NCI-H2196 (cell line): Measurements from ENCODE around the gene DRAP1.
"Not testable (repeated sequence)": the region's sequence is repeated elsewhere in the genome, so short reads cannot be mapped to it uniquely, and the experiment has no call there.

Experiments
- DNase-seq: peaks from one replicate; lab custom pipeline; 2025; ENCODE audit not compliant: unreplicated experiment; lab: John Stamatoyannopoulos, UW

Gene DRAP1

DNA sequence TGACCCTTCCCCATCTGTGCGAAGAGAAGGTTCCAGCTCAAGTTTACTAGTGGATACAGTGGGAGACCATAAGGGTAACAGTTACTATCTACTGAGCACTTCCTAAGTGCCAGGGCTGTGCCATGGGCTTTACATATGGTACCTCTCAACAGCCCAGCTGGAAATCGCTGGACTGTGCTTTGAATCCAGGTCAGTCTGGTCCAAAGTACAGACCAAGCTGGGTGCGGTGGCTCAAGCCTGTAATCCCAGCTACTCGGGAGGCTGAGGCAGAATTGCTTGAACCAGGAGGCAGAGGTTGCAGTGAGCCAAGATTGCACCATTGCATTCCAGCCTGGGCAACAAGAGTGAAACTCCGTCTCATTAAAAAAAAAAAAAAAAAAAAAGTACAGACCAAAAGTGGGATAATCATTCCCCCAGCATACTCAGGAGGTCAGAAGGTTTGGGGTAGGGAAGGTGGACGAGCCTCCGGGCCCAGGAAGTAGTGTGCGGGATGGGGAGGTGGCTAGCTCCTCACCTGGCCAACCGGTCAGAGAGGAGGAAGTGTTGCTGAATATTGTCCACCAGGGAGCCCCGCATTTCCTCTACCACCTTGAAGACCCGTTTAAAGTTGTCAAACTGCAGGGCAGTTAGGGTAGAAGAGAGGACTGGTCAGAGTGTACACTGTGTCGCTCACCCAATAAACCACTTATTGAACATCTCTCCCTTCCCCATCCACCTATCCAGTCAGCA, 33.3 kb upstream of the DRAP1 start:
- no peak for DNase-seq

DNA sequence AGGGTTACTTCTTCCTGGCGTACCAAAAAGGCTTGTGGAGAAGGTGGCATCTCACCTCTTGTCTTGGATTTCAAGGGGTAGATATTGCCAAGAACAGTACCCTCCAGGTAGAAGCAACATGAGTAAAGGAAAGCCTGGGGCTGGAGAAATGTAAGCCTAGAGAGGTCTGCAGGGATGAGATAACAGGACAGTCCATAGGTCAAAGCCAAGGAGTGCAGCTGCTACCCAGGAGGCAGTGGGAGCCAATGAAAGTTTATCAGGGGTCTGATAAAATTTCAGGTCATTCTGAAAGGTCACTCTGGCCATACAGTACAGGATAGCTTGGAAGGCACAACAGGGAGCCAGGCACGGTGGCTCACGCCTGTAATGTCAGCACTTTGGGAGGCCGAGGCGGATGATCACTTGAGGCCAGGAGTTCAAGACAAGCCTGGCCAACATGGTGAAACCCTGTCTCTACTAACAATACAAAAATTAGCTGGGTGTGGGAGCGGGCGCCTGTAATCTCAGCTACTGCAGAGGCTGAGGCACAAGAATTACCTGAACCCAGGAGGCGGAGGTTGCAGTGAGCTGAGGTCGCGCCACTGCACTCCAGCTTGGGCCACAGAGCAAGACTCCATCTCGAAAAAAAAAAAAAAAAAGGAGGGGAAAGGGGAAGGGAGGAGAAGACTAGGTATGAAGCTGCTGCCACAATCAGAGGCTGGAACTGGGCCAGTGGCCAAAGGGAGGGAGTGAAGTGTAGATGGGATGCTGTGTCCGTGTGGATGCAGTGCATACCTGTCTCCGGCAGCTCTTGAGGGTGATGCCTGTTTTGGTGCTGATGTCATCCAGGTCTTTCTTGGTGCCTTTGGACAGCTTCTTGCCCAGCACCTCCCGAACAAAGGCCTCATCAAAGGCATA, 32.2 kb upstream of the DRAP1 start:
- no peak for DNase-seq

DNA sequence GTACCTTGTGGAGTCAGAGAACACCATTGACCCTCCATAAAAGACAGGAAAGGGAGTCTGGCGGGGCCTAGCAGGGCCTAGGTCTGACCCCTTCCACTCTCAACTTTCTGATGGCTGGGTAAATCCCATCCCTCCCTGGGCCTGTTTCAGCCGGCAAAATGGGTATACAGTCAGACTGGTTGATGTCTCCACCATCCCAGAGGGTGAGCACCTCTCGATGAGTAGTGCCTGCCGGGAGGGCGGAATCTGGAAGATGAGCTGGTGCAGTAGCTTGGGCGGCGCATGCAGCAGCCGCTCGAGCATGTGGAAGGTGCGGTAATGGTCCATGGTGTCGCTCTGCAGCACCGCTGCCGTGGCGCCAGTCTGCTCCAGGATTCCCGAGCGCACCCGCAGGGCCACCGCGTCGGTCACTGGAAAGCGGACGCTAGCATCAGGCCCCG, 31.5 kb upstream of the DRAP1 start:
- no peak for DNase-seq

DNA sequence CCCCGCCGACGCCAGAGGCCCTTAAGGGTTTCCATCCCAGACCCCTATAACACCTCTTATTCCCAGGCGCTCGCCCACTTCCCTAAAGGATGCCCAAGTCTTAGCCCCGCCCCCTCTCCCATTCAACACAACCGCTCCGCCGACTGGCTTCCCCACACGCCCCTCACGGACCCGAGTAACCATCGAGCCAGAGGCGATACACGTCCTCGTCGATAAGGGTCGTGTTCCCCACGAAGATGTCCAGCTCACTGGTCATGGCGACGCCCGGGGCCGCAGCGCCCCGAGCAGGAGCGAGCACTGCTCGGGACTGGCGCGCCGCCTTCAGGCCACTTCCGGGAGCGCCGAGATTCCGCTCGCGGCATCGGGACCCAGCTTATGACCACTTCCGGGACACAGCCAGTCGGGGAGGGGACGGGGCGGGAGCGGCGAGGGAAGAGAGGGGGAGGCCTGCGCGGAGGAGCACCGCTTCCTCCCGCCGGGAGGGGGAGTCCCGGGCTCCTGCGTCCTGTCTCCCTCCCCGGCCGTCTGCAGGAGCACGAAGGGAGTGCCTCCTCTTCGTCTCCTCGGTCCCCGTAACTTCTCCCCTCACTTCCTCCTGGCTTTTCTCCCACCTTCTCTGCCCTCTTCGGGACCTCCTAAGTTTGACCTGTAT, 30.9 kb upstream of the DRAP1 start, which contains the start of gene FIBP:
FIBP (minus strand) TSS at position 309 of the 652 bp plus-strand sequence; CDS start at position 256, 53 bp downstream.
- DNase-seq: peak; percentile 97

DNA sequence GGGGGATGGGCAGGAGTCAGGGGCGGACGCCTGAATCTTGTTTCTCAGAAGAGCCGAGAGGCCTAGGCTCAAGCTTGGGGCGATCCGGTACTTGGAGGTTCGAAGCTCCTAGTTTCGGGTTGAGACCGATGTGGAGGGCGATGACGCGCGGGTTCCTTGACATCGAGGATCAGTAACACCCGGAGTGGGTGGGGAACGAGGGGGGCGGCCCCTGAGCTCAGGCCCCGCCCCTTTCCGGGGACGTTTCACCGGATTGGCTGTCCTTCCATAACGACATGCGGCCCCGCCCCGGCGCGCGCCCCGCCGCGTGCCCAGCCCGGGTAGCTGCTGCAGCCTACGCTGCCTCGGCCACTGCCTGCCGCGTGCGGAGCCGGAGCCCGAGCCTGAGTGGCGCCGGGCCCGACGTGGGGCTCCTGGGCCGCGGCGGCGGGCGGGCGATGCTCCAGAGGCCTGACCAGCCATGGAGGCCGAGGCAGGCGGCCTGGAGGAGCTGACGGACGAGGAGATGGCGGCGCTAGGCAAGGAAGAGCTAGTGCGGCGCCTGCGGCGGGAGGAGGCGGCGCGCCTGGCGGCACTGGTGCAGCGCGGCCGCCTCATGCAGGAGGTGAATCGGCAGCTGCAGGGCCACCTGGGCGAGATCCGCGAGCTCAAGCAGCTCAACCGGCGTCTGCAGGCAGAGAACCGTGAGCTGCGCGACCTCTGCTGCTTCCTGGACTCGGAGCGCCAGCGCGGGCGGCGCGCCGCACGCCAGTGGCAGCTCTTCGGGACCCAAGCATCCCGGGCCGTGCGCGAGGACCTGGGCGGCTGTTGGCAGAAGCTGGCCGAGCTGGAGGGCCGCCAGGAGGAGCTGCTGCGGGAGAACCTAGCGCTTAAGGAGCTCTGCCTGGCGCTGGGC, 28.7 kb upstream of the DRAP1 start, which contains the start of gene CCDC85B:
CCDC85B (plus strand) TSS at position 350 of the 895 bp plus-strand sequence; CDS start at position 461, 111 bp downstream.
- DNase-seq: peak; percentile 96

DNA sequence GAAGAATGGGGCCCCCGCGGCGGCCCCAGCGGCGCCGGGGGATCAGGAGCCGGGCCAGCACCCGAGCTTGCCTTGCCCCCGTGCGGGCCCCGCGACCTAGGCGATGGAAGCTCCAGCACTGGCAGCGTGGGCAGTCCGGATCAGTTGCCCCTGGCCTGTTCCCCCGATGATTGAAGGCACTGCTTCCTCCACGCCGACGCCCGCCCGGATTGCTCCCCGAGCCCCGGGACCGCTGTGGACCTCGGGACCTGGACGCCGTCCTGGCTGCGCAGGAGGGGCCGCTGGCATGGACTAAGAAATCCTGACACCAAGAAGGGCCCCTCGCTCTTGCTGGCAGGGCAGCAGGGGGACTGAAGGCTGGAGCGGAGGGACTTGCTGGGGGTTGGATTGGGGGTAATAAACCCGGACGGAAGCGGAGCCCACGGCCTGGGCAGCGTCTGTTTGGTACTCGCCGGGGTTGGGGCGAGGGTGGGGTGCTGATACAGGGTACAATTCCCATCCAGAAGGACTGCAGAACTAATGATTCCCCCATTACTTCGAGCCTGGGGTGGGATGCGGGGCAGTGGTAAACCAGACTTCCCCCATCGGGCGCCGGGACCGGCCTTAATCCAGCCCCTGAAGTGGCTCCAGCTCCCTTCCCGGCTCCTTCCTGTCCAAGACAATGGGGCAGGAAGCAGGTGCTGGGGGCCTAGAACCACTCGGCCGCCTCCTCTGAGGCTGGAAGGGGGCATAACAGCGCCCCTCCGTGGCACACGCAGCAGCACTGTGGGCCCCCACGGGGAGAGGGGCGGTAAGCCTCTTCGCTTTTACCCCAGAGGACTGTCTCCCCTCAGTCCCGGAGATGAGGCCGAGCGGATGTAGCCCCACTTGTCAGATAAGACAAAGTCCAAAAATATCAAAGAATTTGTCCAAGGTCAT, 27.7 kb upstream of the DRAP1 start:
- DNase-seq: no peak

DNA sequence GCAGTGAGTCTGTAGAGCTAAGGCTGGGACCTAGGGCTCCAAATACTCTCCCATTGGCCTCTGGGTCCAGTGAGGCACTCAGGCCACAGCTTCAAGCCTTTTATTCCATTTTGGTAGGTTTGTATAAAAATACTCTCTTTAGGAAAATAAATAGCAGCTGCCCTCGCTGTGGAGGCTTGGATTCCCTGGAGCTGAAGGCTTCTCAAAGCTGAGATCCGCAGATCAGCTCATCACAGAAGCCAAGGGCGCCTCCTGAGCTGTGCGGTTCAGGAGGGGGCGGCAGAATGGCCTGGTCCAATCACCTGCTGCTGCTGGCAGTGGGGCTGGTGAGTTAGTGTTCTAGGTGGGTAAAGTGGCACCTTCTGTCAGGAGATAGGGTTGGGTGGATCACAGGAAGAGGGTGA, 27.1 kb upstream of the DRAP1 start:
- not testable (repeated sequence) for DNase-seq

DNA sequence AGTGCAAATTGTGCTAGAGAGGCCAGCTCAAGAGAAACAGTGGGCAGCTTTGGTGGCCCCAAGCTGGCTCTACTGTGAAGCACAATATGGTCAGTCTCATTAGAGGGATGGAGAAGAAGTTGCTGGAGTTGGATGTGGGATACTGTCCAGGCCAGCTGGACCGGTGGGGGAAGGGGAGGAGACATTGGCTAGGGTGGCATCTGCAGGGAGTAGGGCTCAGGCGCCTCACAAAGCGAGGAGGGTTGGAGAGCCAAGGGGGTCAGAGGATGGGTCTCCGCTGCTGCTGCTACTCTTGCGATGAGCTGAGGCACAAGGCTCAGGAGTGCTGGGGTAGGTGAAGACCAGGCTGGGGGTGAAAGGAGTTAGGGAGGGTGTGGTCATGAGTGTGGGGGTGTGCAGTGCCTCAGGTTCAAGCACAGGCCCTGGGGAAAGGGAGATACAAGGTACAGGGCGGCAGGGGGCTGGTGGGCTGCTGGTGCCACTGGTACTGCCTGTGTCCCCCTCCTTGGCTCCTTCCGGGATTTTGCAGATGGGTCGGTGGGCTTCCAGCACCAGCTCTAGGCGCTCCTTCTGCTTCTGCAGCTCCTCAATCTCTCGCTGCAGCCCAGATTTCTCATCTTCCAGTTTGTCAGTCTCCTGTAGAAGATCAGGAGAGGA, 26.4 kb upstream of the DRAP1 start:
- DNase-seq: no peak

DNA sequence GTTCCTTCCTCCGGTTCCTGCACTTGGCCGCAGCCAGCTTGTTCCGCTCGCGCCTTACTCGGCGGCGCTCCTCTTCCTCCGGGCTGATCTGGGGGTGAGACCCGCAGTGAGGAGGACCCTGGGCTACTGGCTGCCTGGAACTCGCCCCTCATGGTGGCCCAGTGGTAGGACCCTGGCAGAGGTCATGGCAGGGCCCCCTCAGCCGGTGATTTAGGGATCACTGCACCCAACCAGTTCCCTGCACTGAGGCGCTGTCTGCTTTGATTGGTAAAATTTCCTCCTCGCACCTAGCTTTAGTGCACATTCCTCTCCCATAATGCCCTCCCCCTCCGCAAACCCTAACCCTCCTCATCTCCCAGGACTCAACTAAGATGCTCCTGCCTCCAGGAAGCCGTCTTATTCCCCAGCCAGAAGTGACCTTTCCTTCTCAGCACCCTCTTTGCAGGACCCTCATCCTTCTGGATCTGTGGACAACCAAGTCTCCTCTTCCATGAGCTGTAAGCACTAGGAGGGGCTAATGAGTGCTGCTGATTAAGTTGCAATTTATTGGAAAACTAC, 25.1 kb upstream of the DRAP1 start:
- no peak for DNase-seq

DNA sequence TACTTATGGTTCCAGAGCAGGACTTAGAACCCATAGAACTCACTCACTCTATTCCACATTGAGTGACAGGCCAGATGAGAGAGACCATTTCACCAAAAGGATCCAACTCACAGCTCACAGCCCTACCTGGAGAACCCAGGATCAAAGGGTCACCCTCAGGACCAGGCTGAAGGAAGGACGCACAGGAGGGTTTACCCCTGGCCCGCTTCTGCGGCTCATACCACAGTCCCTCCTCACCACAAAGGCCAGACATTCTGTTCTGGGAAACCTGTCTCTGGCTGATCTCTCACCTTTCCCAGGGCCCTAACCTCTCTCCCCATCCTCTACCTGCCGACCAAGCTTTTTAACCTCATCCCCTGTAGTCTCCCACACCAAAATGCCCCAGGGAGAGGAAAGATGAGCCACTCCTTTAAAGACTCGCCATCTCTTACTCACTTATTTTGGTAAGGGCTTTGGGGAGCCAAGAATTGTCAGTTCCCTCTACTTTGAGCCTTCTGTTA, 23.7 kb upstream of the DRAP1 start:
- DNase-seq: no peak

DNA sequence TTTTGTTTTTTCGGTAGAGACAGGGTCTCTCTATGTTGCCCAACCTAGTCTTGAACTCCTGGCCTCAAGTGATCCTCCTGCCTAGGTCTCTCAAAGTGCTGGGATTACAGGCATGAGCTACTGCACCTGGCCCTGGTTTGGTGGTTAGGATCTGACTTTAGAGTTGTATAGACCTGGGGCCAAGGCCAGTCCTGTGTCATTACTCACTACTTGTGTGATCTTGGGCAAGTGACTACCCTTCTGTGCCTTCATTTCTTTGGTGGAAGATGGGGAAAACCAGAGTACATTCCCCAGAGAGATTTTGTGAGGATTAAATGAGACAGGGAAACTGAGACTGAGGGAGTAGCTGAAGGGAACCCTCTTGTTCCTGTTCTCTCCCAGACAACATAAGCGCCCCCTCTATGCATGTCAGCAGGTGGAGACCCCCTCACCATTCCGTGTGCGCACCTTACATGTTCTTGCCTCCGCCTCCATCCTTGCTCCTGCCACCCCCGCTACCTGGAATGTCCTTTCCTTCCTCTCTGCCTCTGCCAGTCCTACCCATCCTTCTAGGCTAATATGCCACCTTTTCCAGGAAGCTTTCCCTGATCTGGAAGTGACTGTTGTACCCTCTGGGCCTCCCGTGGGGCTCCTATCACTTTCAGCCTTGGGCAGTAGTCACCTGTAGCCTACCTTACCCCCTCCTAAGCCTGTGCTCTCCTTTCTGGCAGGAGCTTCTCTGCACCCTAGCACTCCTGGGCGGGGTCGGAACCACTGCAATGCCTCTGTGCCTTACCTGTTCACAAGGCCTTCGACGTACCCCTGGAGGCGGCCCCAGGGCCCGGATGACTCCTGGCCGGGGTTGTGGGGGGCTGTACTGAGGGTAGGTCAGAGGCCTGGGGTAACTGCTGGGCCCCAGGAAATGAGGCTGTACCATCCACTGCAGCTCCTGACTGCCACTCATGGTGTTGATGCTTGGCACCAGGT, 22.9 kb upstream of the DRAP1 start:
- no peak for DNase-seq

DNA sequence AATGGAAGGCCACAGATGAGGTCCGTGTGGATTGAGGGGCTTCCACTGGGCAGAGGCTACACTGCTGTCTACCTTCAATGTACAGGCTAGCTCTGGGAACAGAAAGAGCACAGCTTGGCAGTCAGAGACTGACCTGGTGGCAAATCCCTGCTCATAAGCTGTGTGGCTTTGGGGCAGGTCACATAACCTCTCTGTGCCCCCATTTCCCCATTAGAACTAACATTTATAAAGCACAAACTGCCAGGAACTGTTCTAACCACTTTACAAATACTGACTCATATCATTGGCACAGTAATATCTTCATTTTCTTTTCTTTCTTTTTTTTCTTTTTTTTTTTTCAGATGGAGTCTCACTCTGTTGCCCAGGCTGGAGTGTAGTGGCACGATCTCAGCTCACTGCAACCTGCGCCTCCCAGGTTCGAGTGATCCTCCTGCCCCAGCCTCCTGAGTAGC, 22.2 kb upstream of the DRAP1 start:
- DNase-seq: no peak

DNA sequence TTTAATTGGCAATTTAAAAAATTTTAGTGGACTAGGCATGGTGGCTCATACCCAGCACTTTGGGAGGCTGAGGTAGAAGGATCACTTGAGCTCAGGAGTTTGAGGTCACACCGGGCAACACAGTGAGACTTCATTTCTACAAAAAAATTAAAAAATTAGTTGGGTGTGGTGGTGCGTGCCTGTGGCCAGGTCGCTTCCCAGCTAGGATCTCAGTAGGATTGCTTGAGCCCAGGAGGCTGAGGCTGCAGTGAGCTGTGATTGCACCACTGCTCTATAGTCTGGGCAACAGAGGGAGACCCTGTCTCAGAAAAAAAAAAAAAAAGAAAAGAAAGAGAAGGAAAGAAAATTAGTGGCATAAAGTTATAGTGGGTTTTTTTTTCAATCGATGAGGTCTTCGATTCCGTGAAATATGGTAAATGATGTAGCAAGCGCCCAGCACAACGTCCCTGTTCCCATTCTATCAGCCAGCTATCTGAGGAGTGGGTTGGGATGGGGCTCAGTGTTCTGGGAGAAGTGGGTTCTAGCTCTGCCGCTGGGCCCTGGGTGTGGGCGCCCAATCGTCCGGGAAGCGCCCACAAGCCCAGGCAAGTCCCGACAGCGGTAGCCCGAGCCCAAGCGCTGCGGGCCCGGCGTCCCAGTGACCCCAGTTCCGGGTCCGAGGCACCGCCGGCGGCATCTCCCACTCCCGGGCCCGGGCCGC, 20.4 kb upstream of the DRAP1 start:
- no peak for DNase-seq

DNA sequence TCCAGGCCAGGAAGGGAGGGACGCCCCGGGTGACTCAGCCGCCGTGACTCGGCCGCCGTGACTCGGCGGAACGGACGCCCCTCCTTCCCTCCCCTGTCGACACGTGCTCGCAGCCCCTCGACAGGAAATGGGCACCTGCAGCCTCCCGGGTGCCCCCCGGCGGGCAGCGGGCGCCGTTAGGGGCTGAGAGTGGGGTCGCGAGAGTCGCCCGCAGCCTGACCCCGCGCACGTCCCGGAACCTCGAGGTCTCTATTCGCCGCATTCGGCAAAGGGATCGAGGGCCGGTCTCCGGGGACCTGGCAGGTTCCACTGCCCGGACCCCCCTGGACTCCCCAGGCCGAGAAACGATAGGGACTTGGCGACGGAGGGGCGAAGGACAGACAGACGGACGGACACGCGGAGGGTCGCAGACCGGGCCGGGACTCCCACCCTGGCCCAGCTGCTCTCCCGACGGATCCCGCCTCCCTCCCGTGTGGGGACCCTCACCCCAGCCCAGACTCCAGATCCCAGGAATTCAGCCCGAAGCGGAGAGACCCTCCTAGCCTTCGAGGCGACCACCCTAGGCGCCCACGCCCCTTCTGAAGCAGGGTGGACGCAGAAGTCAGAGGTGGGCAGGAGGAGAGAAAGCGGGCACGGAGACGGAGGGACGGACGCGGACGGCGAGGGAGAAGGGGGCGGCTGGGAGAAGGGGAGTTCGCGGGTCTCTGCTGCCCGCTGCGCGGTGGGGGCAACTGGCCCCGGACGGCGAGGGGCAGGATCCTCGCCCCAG, 19.7 kb upstream of the DRAP1 start:
- DNase-seq: no peak

DNA sequence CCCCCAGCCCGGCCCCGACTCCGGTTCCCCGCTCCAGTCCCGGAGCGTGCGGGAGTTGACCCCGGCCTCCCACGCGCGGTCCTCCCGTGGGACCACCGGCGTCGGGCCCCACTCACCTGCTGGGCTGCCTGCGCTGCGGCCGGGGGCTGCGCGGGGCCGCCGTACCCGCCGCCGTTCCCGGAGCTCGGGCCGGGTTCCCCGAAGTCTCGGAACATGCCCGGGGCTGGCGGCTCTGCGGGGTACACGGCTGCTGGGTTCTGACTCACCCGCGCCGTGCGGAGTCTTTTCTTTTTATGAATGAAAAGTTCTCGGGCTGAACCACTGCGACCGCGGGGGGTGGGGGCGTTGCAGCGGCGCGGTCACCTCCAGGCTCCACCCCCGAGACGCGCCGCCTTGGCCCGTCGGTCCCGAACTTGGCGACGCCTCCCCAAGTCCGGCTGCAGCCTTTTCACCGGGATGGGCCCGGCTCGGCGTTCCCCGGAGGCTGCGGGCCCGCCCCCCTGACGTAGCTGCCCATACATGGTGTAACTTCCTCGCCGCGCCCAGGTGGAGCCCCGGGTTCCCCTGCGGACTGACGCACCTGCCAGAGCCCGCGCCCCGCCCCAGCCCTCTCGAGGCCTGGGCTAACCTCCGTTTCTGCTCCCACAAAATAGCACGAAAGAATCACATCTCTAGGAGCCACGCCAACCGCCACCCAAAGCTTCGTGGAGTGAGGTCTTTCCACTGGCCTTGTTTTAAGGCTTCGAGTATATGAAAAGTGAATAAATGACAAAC, 18.9 kb upstream of the DRAP1 start, which contains the start of gene FOSL1:
FOSL1 (minus strand) TSS at position 264 of the 774 bp plus-strand sequence; CDS start at position 215, 49 bp downstream.
- peak; percentile 88 for DNase-seq
